GM18870 (cell line): ENCODE results near the gene RAP1GAP2.

Experiments used
- ATAC-seq: cut with Tn5 transposase; IDR thresholded peaks from one replicate; pipeline ENCODE4 v1.9.1; 2021; ENCODE audit warnings: moderate library complexity; ENCODE audit not compliant: unreplicated experiment

Gene RAP1GAP2

DNA sequence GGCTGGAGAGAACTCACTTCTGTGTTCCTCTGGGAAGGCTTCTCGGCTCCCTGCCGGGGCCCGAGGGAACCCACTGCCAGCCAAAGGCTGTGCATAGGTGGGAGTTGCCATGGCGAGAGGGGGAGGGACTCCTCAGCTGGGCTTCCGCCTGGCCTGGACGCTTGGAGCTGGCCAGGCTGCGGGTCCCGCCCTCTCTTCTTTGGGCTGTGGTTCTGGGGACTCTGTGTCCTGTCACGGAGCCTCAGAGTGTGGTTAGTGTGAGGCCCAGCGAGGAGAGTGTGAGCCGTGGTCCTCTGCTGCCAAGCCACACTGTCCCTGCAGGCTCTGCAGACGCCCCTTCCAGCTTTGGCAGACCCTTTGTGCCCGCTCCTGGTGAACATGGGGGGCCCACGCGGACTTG is 144.1 kb downstream of the RAP1GAP2 start:
- ATAC-seq, result no peak

DNA sequence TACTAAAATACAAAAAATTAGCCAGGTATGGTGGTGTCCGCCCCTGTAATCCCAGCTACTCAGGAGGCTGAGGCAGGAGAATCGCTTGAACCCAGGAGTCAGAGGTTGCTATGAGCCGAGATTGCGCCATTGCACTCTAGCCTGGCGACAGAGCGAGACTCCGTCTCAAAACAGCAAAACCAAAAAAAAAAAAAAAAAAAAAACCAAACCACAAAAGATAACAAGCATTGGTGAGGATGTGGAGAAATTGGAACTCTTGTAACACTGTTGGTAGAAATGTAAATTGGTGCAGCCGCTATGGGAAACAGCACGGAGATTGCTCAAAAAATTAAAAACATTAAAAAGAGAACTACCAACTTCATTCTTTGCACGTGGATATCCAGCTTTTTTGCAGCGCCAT is 147.7 kb downstream of the RAP1GAP2 start:
- no peak for ATAC-seq

DNA sequence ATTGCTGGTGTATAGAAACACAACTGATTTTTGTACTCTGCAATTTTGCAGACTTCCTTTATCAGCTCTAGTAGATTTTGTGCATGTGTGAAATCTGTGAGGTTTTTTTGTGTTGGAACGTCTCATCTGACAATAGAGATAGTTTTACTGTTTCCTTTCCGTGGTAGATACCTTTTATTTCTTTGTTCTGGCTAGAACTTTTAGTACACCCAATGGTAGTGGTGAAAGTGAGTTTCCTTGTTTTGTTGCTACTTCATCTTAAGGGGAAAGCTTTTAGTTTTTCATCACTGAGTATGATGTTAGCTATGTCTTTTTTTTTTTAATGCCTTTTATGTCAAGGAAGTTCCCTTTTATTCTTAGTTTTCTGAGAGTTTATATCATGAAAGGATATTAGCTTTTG is 149.1 kb downstream of the RAP1GAP2 start:
- ATAC-seq, result no peak

DNA sequence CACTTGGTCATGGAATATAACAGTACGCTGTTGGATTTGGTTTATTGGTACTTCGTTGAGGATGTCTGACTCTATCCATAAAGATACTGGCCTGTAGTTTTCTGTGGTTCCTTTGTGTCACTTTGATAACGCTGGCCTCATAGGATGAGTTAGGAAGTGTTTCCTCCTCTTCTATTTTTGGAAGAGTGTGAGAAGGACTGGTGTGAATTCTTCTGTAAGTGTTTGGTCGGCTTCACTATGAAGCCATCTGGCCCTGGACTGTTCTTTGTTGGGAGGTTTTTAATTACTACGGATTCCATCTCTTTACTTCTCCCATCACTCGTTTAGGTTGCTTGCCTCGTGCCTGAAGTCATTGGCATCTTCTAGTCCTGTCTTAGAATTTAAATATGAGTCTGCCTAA is 149.9 kb downstream of the RAP1GAP2 start:
- ATAC-seq, result no peak

DNA sequence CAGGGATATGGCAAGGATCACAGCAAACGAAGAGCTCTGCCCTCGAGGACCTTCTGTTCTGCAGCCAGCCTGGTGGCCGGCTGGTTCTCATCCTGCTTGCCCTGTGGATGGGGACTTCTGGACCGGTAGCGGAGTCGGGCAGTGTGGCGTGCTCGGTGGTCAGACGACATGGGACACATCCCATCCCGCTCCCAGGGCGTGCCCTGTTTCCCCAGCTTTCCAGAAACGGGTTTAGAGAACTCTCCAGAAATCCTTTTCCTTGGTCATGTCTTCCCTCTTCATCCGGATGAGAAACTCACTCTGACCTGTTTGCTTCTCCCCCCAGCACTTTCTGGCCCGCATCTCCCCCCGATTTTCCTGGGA is 151.3 kb downstream of the RAP1GAP2 start:
- ATAC-seq, result no peak

DNA sequence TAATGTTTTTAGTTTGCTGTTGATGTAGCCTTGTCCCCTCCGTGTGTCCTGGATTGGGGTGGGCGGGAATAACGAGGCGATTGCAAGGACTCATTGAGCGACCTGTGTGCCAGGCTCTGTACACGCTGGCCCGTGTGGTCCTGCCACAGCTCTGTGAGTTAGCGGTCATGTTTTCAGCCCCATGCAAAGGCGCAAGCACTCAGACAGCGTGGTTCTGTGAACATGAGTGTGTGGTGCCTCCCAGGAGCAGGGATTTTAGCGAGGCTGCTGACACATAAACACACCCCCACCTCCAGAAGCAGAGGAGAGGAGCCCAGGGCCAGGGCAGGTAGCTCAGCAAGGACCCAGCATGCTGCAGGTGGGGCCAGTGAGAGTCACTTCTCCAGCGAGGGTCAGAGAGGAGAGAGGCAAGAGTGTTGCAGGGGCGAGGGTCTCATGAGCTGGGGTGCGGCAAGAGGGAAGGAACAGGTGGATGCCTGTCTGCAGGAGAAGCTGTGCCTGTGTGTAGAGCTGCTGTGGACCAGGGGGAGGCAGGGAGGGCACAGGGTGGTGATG is 151.8 kb downstream of the RAP1GAP2 start:
- no peak for ATAC-seq

DNA sequence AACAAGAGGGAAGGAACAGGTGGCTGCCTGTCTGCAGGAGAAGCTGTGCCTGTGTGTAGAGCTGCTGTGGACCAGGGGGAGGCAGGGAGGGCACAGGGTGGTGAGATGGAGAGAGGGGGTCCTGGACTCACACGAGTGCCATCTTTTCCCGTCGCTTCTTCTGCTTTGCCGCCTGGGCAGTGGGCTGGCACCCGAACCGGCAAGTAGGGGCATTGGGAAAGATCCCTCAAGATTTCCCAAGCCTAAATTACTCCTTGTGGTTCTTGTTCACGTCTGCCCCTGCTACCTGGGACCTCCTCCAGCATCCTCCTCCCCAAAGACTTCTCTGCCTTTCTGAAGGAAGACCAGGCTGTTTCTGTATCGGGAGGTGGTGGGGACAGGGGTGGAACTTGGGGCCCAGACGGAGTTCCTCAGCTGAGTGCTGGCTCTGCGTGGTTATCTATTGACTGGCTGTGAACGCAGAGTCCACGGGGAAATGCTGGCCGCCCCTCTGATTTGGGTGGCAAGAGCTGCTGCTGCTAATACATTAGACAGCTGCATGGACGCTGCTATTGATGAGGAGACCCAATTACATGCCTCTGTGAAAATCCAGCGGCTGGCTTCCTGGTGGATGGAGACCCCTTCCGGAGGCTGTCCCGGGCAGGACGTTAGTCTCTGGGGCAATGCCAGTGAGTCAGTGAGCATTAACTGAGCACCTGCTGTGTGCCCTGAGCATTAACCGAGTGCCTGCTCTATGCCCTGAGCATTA is 152.7 kb downstream of the RAP1GAP2 start:
- ATAC-seq, result no peak

DNA sequence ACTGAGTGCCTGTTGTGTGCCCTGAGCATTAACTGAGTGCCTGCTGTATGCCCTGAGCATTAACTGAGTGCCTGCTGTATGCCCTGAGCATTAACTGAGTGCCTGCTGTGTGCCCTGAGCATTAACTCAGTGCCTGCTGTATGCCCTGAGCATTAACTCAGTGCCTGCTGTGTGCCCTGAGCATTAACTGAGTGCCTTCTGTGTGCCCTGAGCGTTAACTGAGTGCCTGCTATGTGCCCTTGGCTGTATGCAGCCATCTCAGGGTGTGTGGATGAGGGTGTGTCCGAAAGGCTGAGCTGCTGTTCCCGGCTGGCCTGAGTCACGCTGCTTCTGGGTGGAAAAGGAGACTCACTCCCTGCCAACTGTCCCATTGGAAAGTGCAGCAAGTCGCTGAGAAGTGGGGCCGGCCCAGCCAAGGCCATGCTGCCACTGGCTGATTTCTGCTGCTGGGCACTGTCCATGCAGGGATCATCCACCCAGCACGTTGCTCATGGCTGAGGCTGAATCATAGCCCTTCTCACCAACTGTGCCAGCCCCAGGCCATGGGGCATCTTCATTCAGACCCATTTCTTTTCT is 153.3 kb downstream of the RAP1GAP2 start:
- ATAC-seq, result no peak

DNA sequence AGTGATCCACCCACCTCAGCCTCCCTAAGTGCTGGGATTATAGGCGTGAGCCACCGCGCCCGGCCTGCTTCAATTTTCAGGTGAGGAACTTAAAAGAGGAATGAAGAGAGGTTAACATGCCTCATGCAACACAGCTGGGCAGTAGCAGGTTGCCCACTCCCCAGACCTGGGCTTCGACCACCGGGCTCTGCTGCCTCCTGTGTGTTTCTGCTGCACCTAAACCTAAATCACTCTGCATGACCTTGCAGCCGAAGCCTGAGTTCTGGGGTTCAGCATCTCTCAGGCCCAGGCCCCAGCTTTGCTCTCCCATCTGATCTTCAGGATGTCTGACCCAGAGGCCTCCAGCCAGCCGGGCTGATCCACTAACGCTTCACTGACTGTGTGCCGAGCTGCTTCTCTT is 154.6 kb downstream of the RAP1GAP2 start:
- no peak for ATAC-seq

DNA sequence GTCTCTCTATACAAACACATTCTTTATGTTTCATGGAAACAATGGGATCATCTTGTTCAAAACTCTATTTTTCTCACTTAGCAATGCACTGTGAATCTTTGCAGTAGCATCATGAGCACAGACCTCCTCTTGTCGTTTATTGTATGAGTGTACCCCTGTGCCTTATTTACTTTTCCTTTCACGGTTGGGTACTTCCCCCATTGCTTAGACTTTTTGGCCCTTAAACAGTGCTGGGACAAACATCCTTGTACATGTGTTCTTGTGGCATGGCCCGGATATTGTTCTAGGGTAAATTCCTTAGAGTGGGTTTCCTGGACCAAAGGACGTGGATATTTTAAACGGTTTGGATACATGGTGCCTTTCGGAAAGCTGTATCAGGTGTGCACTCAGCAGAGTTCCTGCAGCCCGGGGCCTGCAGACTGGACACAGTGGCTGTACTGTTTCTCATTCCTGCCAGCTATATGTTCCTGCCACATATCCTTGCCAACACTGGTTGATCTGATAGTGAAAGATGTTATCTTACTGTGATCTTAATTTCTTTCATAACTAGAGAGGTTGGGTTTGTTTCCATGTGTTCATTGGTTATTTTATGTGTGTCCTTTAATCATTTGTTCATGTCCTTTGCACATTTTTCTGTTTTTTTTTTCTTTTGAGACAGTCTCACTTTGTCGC is 156.1 kb downstream of the RAP1GAP2 start:
- ATAC-seq, result no peak

DNA sequence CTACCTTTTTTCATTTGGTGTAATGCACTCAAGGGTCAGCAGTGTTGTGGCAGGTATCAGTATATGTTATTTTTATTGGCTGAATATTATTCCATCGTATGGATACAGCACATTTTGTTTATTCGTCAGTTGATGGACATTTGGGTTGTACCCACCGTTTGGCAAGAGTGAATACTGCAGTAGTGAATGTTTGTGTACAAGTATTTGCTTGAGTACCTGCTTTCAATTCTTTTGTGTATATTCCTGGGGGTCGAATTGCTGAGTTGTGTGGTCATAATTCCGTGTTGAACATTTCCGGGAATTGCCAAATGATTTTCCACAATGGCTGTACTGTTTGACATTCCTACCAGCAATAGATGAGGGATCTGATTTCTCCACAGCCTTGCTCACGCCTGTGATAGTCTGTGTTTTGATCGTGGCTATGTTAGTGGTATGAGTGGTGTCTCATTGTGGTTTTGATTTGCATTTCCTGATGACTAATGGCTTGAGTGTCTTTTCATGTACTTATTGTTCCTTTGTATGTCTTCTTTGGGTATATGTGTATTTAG is 158.7 kb downstream of the RAP1GAP2 start:
- no peak for ATAC-seq

DNA sequence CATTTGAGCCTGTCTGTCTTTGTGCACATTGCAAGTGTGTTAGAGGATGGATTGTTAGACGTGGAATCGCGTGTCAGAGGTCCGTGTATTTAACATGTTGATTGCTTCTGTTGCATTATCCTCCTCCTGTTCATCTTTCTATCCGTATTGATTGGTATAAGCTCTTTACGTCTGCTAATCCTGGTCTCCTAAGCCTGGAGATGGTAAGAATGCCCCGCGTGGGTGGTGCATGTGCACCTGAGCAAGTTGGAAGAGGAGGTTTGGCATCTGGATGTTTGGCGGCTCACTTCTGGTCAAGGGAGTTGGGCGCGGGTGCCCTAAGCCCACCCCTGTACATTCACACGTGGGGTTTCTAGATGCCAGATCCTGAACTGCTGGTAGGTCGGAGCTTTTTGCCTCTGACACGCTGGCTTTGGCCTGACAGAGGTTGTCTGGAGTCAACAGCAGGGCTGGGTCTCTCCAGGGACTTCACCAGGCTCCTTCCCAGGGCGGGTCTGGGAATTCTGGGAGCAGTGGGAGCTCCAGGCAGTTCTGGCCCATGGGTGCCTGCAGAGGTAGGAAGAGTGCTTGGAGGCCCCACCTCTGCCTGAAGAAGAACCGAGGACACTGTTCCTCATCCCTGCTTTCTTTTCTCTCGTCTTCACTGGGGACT is 159.8 kb downstream of the RAP1GAP2 start:
- ATAC-seq, result no peak

DNA sequence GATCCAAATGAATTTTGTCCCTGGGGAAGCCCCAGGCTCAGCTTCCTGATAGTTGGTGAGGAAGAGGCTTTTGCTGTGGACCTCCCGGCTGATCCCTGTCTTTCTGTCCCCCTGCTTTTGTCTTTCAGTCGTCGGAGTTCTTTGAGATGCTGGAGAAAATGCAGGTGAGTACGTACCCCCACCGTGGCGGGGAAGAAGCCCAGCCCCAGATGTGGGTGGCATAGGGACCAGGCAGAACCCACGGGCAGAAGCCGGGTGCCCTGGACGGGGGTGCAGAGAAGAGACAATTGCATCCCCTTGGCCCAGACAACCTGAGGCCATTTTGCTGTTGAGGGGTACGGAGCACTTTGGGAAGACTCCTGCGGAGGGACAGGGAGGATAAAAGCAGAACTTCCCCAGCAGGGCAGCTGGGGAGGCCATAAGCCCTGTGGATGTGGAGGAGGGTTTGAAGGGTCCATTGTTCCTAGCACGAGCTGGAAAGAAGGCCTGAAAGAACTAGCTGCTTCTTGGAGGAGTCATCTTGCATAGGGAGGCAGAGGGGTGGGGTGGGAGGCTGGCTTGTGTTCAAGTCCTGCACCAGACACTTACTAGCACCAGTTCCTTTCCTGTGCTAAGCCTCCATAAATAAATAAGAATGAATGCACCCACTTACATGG is 161.5 kb downstream of the RAP1GAP2 start:
- ATAC-seq, result no peak

DNA sequence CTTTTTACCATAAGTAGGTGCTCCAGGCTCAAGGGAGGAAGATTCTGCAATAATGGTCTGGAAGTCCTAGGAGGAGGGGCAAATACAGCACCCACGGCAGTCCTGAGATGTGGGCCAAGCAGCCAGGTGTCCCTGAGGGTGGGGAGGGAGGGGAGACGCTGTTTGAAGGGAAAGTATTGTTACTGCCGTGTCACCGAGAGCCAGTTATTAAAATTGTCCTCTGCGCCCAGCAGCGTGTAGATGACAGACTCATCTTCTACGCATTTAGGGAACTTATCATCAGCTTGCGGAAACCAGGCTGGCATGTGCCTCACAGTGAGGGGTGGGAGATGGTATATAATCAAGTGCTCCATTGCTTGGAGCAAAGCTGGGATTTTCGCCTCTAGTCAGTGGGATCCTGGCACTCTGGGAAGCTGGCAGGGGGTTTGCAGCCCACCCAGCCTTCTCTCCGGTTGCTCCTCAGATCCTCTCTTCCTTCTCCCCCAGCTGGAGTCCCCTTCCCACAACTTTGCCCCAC is 162.5 kb downstream of the RAP1GAP2 start:
- ATAC-seq, result no peak

DNA sequence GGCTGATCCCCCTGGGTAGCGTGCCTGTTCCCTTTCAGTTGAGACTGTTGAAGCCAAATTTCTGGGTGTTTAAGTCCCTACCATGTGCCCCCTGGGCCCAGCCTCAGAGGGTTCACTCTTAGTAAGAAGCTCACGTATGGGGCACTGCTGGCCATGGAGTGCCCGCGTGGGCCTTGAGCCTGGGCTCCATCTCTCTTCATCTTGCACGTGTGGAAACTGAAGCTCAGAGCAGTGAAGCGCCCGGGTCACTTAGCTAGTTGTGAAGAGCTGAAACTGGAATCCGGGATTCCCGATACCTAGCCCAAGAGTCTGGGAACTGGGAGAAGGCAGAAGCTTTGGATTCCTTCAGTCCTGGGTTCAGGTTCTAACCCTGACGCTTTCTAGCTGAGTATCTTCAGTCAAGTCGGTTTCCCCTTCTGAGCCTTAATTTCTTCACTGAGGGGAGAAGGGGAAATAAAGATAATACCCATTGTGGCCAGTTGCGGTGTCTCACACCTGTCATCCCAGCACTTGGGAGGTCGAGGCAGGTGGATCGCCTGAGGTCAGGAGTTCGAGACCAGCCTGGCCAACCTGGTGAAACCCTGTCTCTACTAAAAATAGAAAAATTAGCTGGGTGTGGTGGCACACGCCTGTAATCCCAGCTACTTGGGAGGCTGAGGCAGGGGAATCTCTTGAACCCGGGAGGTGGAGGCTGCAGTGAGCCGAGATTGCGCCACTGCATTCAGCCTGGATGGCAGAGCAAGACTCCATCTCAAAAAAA is 163.3 kb downstream of the RAP1GAP2 start:
- no peak for ATAC-seq

DNA sequence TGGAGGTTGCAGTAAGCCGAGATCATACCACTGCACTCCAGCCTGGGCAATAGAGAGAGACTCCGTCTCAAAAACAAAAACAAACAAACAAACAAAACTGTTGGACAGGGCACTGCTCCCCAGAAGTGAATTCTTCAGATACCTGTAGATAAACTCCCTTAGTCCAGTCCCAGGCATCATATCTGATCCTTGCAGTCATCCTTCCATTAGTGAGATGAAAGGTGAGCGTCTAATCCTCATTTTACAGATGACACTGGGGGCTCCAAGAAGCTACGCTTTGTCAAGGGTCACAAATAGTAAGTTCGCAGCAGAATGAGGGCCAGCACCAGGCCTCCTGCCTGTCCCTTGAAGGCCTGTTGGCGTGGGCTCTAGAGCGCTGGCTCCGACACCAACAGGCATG is 165.2 kb downstream of the RAP1GAP2 start:
- no peak for ATAC-seq

DNA sequence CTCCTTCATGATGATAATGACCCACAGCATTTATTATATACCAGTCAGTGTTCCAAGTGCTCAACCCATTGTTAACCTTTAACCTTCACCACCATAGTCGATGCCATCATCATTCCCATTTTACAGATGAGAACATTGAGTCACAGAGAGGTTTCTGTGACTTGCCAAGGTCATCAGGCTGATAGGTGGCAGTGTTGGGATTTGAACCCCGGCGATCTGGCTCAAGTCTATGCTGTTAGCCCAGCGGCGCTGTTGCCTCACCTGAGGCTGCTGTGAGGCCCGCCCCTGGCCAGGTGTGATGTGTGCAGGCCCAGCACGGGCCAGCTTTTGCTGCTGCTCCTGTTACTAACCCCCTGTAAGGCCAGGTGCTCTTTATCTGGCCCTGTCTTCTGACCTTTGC is 166.0 kb downstream of the RAP1GAP2 start:
- no peak for ATAC-seq

DNA sequence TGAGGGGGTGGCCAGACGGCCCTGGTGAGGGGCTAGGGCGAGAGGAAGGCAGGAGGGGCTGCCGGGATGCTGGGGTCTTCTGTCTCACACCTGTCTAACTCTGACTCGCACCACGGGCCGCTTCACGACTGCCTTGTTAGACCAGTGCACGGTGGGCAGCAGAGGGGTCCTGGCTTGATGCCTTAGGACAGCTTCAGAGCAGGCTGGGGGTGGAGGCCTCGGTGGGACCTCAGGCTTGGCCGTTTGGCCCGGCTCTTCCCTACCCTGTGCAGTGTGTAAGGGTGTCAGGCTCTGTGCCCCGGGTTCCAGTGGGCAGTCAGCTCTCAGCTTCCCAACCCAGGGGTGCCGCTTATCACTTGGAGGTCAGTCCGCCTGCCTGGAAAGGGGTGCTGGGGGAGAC is 166.5 kb downstream of the RAP1GAP2 start:
- ATAC-seq, result no peak

DNA sequence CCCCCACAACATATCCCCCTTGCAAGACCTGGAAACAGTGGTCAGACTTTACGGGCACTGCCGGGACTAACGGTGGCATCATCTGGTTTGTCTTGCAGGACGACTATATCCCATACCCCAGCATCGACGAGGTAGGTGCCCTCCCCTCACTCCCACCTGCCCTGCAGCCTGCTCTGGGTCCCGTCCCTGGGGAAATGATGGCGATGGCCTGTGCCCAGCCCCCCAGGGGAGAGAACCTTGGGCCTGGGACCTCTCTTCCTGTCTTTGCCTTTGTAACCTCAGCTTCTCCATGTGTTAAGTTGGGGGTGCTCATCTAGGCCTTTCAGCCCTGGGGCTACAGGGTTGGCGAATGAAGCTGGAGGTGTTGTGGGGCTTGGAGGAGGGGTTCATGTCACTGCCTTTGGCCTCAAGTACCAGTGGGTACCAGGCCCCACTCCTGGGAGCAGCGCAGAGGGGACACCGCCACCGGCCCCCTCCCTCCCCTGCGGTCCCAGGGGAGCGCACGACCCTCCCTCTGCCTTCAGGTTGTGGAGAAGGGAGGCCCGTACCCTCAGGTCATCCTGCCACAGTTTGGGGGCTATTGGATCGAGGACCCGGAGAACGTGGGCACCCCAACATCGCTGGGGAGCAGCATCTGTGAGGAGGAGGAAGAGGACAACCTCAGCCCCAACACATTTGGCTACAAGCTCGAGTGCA is 167.2 kb downstream of the RAP1GAP2 start:
- no peak for ATAC-seq
